Measurements from ENCODE around the gene RELT.

Gene RELT

GRCh38 chr11:73380331-73380730, 4.1 kb downstream of the RELT start:
- H3F3A ChIP-seq (ENCODE audit: insufficient read depth, low read length) = no peaks in the 10 kb centered on the region
- no peaks in the 10 kb centered on the region for H3K9me3 ChIP-seq (ENCODE audit: low read length)
- H3K27ac ChIP-seq (ENCODE audit: low read depth, low read length, poor library complexity, severe bottlenecking) = peak overlapping the region; percentile 13
- no peaks in the 10 kb centered on the region for H3K27me3 ChIP-seq (ENCODE audit: insufficient read depth, low read length)
- no peak overlapping the region for H2AFZ ChIP-seq (ENCODE audit: low read length)
- peak overlapping the region; percentile 78; the same call in 1 of the 2 replicates for H3K4me2 ChIP-seq (ENCODE audit: low read length)
- no peaks in the 10 kb centered on the region for H3K9me2 ChIP-seq (ENCODE audit: low read depth, low read length)
- peaks cover 13% of the 10 kb centered on the region; the same call in 1 of the 2 replicates for H3K79me2 ChIP-seq (ENCODE audit: insufficient read depth, low read length)
- no peak overlapping the region for H3K4me3 ChIP-seq (ENCODE audit: low read depth, low read length, poor library complexity, severe bottlenecking)
- TF ChIP-seq CTCF (IDR thresholded peaks at IDR 0.05; ENCODE audit: low read length) (no peak), EZH2 (IDR thresholded peaks at IDR 0.05; ENCODE audit: borderline replicate concordance, low read length) (no peak)
- H3K9ac ChIP-seq (ENCODE audit: low read length) = no peak overlapping the region; the same call in 1 of the 2 replicates
- H3K4me1 ChIP-seq (ENCODE audit: insufficient read depth, low read length, severe bottlenecking) = peaks cover 88% of the 10 kb centered on the region
- H3K36me3 ChIP-seq (ENCODE audit: insufficient read depth, low read length) = peaks cover 3% of the 10 kb centered on the region; the same call in 1 of the 2 replicates
- no peaks in the 10 kb centered on the region for H4K20me1 ChIP-seq (ENCODE audit: insufficient read depth, low read length)

- Histone ChIP-seq H3F3A (ENCODE audit: insufficient read depth, low read length) (no peaks in the 10 kb centered on the region), H3K79me2 (ENCODE audit: insufficient read depth, low read length) (peaks cover 13% of the 10 kb centered on the region; the same call in 1 of the 2 replicates), H2AFZ (ENCODE audit: low read length) (no peak overlapping the region), H3K27ac (ENCODE audit: low read depth, low read length, poor library complexity, severe bottlenecking) (peak overlapping the region; percentile 88), H4K20me1 (ENCODE audit: insufficient read depth, low read length) (no peaks in the 10 kb centered on the region), H3K36me3 (ENCODE audit: insufficient read depth, low read length) (peaks cover 3% of the 10 kb centered on the region; the same call in 1 of the 2 replicates), H3K4me3 (ENCODE audit: low read depth, low read length, poor library complexity, severe bottlenecking) (no peak overlapping the region), H3K9ac (ENCODE audit: low read length) (no peak overlapping the region), H3K4me1 (ENCODE audit: insufficient read depth, low read length, severe bottlenecking) (peaks cover 88% of the 10 kb centered on the region), H3K9me3 (ENCODE audit: low read length) (no peaks in the 10 kb centered on the region), H3K4me2 (ENCODE audit: low read length) (no peak overlapping the region), H3K27me3 (ENCODE audit: insufficient read depth, low read length) (no peaks in the 10 kb centered on the region), H3K9me2 (ENCODE audit: low read depth, low read length) (no peaks in the 10 kb centered on the region)
- no peak for TF ChIP-seq EZH2 (IDR thresholded peaks at IDR 0.05; ENCODE audit: borderline replicate concordance, low read length)
- no peak for TF ChIP-seq CTCF (IDR thresholded peaks at IDR 0.05; ENCODE audit: low read length)
Observed at GRCh38 chr11:73380897-73381410, 4.8 kb downstream of the RELT start.

GRCh38 chr11:73381589-73381988, 5.4 kb downstream of the RELT start:
- Histone ChIP-seq H3K27me3 (ENCODE audit: insufficient read depth, low read length) (no peaks in the 10 kb centered on the region), H3K9me2 (ENCODE audit: low read depth, low read length) (no peaks in the 10 kb centered on the region), H3K79me2 (ENCODE audit: insufficient read depth, low read length) (peaks cover 13% of the 10 kb centered on the region; the same call in 1 of the 2 replicates), H2AFZ (ENCODE audit: low read length) (no peak overlapping the region), H4K20me1 (ENCODE audit: insufficient read depth, low read length) (no peaks in the 10 kb centered on the region), H3K4me2 (ENCODE audit: low read length) (peak overlapping the region; percentile 38; the same call in 1 of the 2 replicates), H3K9me3 (ENCODE audit: low read length) (no peaks in the 10 kb centered on the region), H3F3A (ENCODE audit: insufficient read depth, low read length) (no peaks in the 10 kb centered on the region), H3K4me1 (ENCODE audit: insufficient read depth, low read length, severe bottlenecking) (peaks cover 94% of the 10 kb centered on the region), H3K4me3 (ENCODE audit: low read depth, low read length, poor library complexity, severe bottlenecking) (no peak overlapping the region), H3K9ac (ENCODE audit: low read length) (no peak overlapping the region; the same call in 1 of the 2 replicates), H3K27ac (ENCODE audit: low read depth, low read length, poor library complexity, severe bottlenecking) (peak overlapping the region; percentile 88), H3K36me3 (ENCODE audit: insufficient read depth, low read length) (peaks cover 3% of the 10 kb centered on the region; the same call in 1 of the 2 replicates)
- TF ChIP-seq CTCF (IDR thresholded peaks at IDR 0.05; ENCODE audit: low read length) (no peak), EZH2 (IDR thresholded peaks at IDR 0.05; ENCODE audit: borderline replicate concordance, low read length) (no peak)
